Measurements from ENCODE around the gene BBS9.

BBS9 gene

DNA sequence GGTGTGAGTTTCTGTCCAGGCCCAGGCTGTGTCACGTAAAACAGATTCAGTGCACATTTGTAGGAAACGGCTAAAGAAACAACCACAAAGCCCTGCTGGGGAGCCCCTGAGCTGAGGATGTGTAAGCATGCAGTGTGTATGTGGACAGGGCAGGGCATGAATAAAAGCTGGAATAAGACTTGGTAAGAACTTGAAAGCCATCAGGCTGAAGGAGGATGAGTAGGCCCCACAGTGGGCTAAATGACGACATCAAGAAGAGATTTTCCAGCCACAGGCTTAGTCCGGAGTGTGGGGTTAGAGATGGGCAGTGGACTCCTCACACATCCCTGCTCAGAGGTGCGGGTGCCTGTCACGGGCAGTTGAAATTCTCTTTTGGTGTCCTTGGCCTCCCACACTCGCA lies 505.2 kb downstream of the BBS9 start:
- DNase-seq (ENCODE audit: low spot score), result no peak
- ChIA-PET CTCF (no interaction called here), POLR2A (ENCODE audit: low non-redundant PET) (no interaction called here)
- H3K27ac ChIP-seq, result no peak overlapping the region
- TF ChIP-seq, protein P1, sequence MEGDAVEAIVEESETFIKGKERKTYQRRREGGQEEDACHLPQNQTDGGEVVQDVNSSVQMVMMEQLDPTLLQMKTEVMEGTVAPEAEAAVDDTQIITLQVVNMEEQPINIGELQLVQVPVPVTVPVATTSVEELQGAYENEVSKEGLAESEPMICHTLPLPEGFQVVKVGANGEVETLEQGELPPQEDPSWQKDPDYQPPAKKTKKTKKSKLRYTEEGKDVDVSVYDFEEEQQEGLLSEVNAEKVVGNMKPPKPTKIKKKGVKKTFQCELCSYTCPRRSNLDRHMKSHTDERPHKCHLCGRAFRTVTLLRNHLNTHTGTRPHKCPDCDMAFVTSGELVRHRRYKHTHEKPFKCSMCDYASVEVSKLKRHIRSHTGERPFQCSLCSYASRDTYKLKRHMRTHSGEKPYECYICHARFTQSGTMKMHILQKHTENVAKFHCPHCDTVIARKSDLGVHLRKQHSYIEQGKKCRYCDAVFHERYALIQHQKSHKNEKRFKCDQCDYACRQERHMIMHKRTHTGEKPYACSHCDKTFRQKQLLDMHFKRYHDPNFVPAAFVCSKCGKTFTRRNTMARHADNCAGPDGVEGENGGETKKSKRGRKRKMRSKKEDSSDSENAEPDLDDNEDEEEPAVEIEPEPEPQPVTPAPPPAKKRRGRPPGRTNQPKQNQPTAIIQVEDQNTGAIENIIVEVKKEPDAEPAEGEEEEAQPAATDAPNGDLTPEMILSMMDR (conservative IDR thresholded peaks at IDR 0.05; ENCODE audit: low read depth), result no peak

DNA sequence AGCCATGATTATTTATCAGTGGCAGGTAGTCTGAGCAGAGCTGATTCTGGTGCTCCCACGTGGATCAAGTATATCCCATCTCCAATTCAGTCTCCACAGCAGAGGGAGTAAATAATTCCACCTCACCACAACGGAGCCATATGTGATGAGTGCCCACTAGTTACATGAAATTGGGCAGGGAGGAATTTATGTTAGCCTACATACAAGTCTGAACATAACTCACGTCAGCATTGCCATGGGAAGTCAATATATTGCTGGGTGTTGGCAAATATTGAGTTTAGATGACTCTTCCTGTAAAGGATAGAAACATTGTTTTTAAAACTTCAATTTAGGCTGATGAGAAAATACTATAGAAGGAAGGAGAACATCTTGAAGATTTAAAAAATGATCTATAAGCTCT lies 507.0 kb downstream of the BBS9 start:
- no peak for DNase-seq (ENCODE audit: low spot score)
- POLR2A ChIA-PET (ENCODE audit: low non-redundant PET), result no interaction called here
- no peak overlapping the region for H3K27ac ChIP-seq
- CTCF ChIA-PET, result no interaction called here
- TF ChIP-seq, protein P1 (conservative IDR thresholded peaks at IDR 0.05; ENCODE audit: low read depth), result no peak

DNA sequence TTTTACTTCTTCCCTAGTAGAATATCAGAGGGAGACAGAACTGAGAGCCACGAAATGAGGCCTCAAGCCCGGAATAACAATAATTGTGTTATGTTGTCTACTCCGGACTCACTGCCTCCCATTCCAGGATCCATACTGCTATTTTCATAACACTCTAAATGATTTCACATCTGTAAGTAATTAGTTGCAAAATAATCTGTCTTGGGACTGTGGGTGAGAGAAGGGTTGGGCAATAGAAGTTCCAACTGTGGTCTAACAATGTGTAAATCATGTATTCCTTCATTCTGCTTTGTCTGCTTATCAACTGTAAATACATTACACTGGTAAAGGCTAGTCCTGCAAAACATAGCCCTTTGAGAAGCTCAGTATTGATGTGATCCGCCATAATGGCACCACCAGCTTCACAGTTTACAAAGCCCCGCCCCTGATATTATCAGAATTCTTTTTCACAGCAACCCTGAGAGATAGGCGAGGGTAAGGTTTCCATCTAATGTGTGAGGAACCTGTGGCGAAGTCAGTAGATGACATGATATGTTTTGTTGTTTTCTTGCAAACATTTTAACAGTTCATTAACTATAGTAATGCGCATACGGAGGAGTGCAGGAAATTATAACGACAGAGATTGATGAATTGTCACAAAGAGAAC lies 510.3 kb downstream of the BBS9 start:
- CTCF ChIA-PET, result no interaction called here
- no peak for DNase-seq (ENCODE audit: low spot score)
- H3K27ac ChIP-seq, result no peak overlapping the region
- POLR2A ChIA-PET (ENCODE audit: low non-redundant PET), result no interaction called here
- TF ChIP-seq, protein P1 (conservative IDR thresholded peaks at IDR 0.05; ENCODE audit: low read depth), result no peak

DNA sequence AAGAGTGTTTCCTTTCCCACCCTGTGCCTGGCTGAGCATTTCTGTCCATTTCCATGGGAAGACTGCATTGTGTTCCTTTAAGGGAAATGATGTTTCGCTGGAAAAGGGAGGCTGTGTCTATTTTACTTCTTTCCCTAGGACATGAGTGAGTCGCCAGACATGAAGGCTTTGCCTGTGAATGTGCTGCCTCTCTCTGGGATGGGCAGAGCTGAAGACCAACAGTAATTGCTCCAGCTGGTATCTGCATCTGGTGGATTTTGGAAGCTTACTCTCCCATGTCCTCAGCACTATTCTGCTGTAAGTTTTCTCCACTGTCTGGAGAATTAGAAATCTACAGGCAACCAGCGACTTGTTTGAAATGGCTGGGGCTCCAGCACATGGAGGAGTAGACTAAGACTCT lies 511.4 kb downstream of the BBS9 start:
- ChIA-PET CTCF (no interaction called here), POLR2A (ENCODE audit: low non-redundant PET) (no interaction called here)

DNA sequence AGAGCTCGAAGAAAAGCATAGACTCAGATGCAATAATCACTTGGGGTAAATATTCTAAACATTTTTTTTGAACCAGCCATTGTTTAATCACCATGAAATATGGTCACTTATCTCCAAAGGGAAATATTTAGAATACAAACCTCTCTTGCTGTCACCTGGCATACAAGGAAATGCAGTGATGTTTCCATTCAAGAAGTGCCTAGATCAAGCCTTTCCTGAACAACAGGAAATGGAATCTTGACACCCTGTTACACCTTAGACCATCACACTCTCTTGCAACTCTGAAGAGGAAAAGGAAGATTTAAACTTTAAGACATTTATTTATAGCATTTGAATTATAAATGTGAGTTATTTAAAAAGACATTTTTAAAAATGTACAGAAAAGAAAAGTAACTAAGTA lies 512.9 kb downstream of the BBS9 start:
- H3K27ac ChIP-seq, result no peak overlapping the region
- ChIA-PET CTCF (interaction anchor here (0.7 kb wide), 1 partner anchor 1307 kb away, joined by 3 read pairs; no protein-coding TSS in a partner anchor), POLR2A (ENCODE audit: low non-redundant PET) (no interaction called here)
- DNase-seq (ENCODE audit: low spot score), result no peak
- TF ChIP-seq, protein P1 (conservative IDR thresholded peaks at IDR 0.05; ENCODE audit: low read depth), result no peak

More for the DNA sequence above, 511.4 kb downstream of the BBS9 start:
- TF ChIP-seq, protein P1 (conservative IDR thresholded peaks at IDR 0.05; ENCODE audit: low read depth), result no peak
- no peak for DNase-seq (ENCODE audit: low spot score)
- H3K27ac ChIP-seq, result no peak overlapping the region

DNA sequence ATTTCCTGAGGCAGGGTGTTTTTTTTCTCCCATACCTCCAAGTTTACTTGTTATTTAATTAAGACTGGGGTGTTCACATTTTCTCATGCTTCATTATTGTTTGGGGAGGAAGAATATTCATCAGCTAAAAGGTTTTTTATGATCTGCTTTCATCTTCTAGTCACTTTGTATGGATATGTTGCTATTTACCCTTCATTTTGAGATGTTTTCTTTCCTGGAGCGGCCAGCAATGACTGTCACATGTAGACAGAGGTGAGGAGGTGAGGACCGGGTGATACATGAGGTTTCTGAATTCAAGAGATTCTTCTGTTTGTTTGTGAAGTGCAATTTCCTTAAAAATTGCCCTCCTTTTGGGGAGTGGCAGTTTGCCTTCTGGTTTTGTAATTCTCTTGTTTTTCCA lies 514.2 kb downstream of the BBS9 start:
- TF ChIP-seq, protein P1 (conservative IDR thresholded peaks at IDR 0.05; ENCODE audit: low read depth), result no peak
- DNase-seq (ENCODE audit: low spot score), result no peak
- H3K27ac ChIP-seq, result no peak overlapping the region
- ChIA-PET CTCF (no interaction called here), POLR2A (ENCODE audit: low non-redundant PET) (no interaction called here)
